GM10847 (cell line): ENCODE results near the gene DOK6.

ENCODE experiments used
- POLR2A ChIP-seq: IDR thresholded peaks from 2 replicates; pipeline ENCODE4 v1.6.1; 2011; ENCODE audit not compliant: insufficient read length; ENCODE audit errors: extremely low read depth

DOK6 gene

DNA sequence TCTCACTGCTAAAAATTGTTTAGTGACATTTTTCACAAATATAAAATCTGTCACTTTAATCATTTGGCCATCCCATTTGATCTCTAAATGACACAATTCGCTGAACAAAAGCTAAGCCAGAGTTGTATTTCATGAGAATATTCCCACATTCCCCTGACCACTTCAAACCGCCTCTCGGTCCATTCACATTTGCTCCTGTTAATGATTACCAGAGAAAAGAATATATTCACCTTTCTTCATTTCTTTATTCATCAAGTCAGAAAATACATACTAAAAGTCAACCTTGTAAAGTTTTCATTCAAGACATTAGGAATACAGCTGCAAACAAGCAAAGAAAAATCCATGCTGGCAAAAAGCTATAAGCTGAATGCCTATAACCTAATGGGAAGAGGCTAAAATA is 225.5 kb downstream of the DOK6 start:
- TF ChIP-seq POLR2A = no peak

DNA sequence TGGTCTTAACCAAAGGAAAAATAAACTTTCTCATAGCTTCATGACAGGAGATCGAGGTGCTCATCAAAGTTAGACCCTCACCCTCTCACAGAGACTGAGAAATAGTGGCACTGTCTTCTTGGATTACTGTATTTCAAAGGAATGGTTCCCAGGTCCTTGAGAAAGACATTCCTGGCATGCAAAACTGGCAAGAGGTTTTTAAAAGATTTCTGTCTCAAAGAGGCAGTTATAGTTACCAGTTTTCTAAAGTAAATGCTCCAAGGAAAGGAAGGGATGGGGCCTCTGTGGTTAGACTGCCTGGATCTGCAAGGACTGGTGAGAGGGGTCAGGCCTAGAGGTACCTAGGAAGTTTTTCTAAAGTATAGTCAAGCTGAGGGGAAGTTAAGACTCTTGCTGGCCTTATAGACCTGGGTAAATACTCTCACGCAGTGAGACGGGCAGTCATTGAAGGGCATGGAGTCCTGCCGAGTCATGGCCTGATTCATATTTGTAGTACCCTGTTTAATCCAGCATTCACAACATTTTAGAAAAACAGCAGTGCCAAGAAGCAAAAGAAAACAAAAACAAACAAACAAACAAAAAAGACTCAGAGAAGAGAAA is 226.1 kb downstream of the DOK6 start:
- TF ChIP-seq POLR2A = no peak

GRCh38 chr18:69628774-69629359 is 228.2 kb downstream of the DOK6 start:
- TF ChIP-seq POLR2A = no peak

DNA sequence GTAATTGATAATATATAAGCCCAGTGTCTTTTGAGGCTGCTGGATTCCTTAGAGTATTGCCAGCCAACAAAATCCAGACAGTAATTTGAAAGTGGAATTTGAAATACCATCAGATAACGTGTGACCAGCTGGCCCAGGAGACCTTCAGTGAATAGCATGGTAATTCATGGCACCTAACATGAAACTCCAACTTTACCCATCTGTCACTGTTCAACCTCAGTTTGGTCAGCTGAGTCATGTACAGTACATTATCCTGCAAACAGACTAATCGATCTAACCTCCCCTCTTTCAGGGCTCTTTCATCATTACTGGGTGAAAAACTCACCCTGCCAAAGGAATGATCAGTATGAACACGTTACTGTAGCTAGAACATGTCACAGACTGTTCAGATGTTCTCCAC is 230.6 kb downstream of the DOK6 start:
- no peak for TF ChIP-seq POLR2A

- TF ChIP-seq POLR2A = no peak
Measured at GRCh38 chr18:69635482-69635881, 234.8 kb downstream of the DOK6 start.

- no peak for TF ChIP-seq POLR2A
Measured at GRCh38 chr18:69636529-69637301, 236.0 kb downstream of the DOK6 start.

- TF ChIP-seq POLR2A = no peak
Measured at GRCh38 chr18:69638056-69638455, 237.4 kb downstream of the DOK6 start.

DNA sequence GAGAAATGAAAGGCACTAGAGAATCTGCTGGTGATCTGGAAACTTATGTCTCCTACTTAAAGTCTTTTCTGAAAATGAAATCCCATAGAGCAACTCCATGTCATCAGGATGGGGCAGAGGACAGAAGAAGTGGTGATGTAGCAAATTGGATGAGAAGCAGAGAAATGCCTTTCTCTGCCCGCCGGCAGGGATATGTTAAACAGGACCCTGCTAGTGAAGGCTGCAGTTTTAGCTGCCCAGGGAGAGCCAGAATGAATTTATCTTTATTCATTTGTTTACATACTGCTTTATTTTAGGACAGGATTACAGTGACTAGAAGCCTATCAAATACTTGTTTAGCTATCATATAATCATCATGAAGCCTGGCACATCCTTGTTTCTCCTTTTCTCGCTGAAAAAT is 247.0 kb downstream of the DOK6 start:
- TF ChIP-seq POLR2A = no peak

DNA sequence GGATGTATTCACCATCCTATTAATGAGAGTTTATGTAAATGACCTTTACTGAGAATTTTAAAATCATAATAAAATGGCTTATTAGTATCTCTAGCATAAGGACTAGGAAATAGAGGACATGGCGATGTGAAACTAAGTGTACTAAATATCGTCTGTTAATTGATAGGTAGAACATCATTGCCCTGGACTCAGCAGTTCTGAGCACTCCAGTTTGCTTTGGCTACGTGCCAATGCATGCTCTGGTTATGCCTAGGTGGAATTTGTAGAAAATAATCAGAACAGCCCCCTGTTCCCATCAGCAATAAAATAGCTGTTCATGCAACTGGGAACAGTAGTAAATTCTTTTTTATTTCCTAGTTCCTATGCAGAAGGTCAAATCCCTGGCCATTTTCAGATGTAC is 247.8 kb downstream of the DOK6 start:
- TF ChIP-seq POLR2A = no peak

DNA sequence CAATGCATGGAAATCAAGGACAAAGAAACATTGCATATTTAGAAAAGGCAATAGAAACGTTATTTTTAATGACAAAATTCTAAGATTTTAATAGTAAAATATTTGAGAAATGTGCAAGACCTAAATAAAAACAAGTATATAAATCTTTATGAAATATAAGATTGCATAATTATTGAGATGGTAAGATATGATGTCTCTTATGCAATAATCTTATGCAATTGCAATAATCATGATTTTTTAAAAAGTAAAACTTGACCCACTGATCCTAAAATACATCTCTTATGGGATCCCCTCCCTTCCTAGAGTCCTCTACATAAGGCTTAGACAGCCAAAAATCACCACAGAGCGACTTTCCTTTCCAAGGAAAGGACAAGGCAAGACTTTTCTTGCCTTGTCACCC is 249.0 kb downstream of the DOK6 start:
- TF ChIP-seq POLR2A = no peak

- no peak for TF ChIP-seq POLR2A
Measured at GRCh38 chr18:69651243-69651642, 250.6 kb downstream of the DOK6 start.

DNA sequence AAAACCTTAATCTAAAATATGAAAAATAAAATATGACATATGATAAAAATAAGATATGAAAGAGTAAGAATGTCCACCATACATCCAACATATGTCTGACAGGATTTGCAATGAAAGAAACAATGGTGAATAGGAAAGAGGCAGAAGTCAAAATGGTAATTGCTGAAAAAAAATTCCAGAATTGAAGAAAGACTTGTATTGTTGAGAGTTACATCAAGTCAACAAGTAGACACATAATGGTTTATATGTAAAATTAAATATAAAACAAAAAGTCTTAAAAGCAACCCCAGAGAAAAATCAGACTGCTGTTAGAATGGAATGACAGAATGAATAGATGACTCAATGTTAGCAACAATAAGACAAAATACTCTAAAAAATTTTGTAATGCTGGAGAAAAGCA is 255.1 kb downstream of the DOK6 start:
- no peak for TF ChIP-seq POLR2A

DNA sequence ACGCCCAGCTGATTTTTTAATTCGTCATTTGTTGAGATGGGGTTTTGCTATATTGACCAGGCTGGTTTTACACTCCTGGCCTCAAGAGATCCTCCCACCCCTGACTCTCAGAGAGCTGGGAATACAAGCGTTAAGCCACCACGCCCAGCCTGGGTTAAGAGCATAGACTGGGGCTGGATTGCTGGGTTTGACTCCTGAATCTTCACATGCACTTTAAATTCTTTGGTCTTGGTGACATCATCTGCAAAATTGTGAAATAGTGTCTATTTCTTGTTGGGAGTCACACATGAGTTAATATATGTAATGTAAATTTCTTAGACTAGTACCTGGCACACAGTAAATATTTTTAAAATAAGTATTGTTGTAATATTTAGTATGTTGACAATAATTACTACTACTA is 257.4 kb downstream of the DOK6 start:
- TF ChIP-seq POLR2A = no peak

DNA sequence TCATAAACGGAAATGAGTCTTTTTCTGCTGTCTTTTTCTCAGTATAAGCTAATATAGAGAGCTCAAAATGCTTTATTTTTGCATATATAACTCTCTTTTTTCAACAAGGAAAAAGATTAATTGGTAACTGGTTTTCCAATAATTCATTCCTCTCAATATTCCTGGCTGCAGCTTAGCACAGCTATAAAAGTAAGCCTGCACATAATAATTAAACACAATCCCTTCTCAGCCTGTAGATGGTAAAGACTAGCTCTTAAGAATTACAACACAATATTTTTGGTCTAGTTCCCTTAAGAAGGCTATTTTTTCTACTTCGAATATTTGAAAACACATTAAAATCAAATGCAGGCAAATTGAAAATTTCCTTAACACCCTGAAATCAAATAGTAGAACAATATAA is 258.0 kb downstream of the DOK6 start:
- TF ChIP-seq POLR2A = no peak

DNA sequence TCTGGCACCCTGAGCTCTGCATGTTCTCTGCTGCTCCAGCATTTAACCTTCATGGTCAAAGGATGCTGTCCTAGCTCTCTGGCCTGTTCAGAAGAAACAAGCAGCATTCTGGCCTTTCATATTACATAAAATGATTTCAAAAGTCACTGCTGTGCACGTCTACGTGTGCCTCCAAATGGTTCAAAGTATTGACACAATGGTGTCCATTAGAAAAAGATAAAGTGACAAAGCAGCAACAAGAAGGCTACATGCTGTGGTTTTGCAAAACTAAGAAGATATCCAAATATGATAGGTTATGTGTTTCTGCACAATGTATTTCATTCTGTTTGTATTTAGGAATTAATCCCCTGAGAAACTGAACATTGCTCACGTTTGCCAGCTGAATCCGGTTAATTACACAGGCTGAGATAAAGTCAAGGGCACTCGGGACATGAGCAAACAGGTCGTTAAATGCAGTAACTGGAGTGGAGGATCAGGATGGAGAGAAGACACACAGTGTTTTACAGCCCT is 258.5 kb downstream of the DOK6 start:
- no peak for TF ChIP-seq POLR2A

DNA sequence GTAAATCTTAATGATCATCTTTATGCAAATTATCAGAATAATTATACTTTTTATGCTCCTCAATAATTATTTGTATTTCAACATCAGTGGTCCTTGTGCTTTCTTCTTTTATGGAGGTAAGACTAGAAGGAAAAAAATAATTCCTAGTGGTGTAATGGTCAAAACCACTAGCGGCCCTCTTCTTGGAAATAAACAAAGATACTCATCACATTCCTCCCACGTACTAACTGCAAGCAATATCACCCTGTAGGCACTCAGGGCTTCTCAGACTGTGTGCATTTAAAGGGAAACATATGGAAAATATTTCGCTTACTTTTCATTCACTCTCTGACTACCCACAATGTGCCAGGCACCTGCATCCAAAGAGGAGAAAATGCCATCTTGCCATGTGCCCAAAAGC is 263.7 kb downstream of the DOK6 start:
- no peak for TF ChIP-seq POLR2A
